Esophagus muscularis mucosa (tissue), 4 donors: ENCODE measurements around the gene GRID2. TPM values are rescaled to one million over a fixed set of nuclear protein-coding genes. Genes with fewer than 3 reads are reported as not detected.

Experiments used
- DNase-seq: peaks from one replicate; pipeline ENCODE4 v3.0.0-alpha.2; 2017; ENCODE audit errors: extremely low spot score
- H3K27ac ChIP-seq, 4 donors: fragments of 200-600 bp; sonication (generic); replicated peaks in 1 of 4; 1 replicate in 3 of 4; 2 replicates in 1 of 4; pipeline ENCODE4 v1.5.1; 2016 to 2019; ENCODE audit warnings: mild to moderate bottlenecking in 1 of 4
- H3K27me3 ChIP-seq, 4 donors: fragments of 200-600 bp; sonication (generic); one replicate each; pipeline versions ENCODE4 v1.5.1 to v1.6.0; 2016 to 2019
- H3K36me3 ChIP-seq, 4 donors: fragments of 200-600 bp; sonication (generic); one replicate each; pipeline ENCODE4 v1.5.1; 2016 to 2019
- H3K4me1 ChIP-seq, 4 donors: fragments of 200-600 bp; sonication (generic); one replicate each; pipeline ENCODE4 v1.5.1; 2016 to 2019
- H3K4me3 ChIP-seq, 4 donors: fragments of 200-600 bp; sonication (generic); 1 replicate in 2 of 4; 2 replicates in 2 of 4; pipeline ENCODE4 v1.5.1; 2016 to 2019; ENCODE audit warnings: mild to moderate bottlenecking in 4 of 4, moderate library complexity in 1 of 4
- H3K9me3 ChIP-seq, 4 donors: fragments of 200-600 bp; sonication (generic); 1 replicate in 3 of 4; 2 replicates in 1 of 4; pipeline ENCODE4 v1.5.1; 2016 to 2019
- CTCF ChIP-seq, 3 experiments: fragments of 200-600 bp in 2 of 3; fragments of 450-650 bp in 1 of 3; sonication (generic) in 2 of 3; IDR thresholded peaks; one replicate each; pipeline ENCODE4 v1.5.1; 2017 to 2019; ENCODE audit warnings: antibody characterized with exemption in 3 of 3, mild to moderate bottlenecking in 2 of 3, moderate library complexity in 1 of 3
- EP300 ChIP-seq: sonication (generic); formaldehyde crosslinking; IDR thresholded peaks from one replicate; pipeline ENCODE4 v1.6.1; 2017; ENCODE audit warnings: antibody characterized with exemption
- POLR2A ChIP-seq: fragments of 450-650 bp; IDR thresholded peaks from one replicate; pipeline ENCODE4 v1.6.1; 2017; ENCODE audit warnings: antibody characterized with exemption, moderate library complexity, mild to moderate bottlenecking, low read depth
- POLR2AphosphoS5 ChIP-seq, 2 donors: sonication (generic); formaldehyde crosslinking; IDR thresholded peaks; one replicate each; pipeline ENCODE4 v1.6.1; 2017; ENCODE audit warnings: antibody characterized with exemption in 2 of 2
- WGBS: methylation state at CpG from one replicate; pipeline ENCODE4 v1.1.5; 2018; 5-methylcytosine and 5-hydroxymethylcytosine counted together
- intact Hi-C: fragments of 100-400 bp; cut with DNase I; formaldehyde crosslinking; loops from one replicate; pipeline ENCODE4 v1.15.1; 2023
- total RNA-seq, 4 donors: library from RNA; depleted of rRNA; stranded (reverse); fragments of >200 nt; gene quantifications; one replicate each; pipeline versions ENCODE4 v1.1.0 to v1.2.1, GENCODE V29; 2016

The GRID2 gene
- total RNA-seq, 4 donors from 2014 or later = 0.06 to 0.17 TPM; not detected in 2

DNA sequence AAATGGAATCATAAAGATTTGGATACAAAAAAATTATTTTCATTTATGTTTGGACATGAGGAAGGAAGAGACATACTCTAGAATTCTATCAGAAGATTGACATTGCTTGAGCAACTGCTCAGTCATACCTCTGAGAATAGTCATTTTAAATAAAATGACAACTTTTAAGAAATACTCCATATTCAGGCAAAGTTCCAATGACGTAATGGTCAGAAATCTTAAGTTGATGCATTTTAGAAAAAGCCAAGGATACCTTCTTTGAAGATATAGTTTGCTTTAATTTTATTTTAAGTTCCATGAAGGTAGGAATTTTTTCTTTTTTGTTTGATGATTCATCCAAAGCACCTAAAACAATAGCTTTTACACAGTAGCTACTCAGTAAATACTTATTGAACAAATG is 1414.5 kb downstream of the GRID2 start:
- no peak for TF ChIP-seq CTCF (IDR thresholded peaks at IDR 0.05)
- no peak for TF ChIP-seq EP300
- TF ChIP-seq POLR2AphosphoS5 (IDR thresholded peaks at IDR 0.05) = no peak
- TF ChIP-seq POLR2A = no peak
- no peak overlapping the region for H3K4me3 ChIP-seq

DNA sequence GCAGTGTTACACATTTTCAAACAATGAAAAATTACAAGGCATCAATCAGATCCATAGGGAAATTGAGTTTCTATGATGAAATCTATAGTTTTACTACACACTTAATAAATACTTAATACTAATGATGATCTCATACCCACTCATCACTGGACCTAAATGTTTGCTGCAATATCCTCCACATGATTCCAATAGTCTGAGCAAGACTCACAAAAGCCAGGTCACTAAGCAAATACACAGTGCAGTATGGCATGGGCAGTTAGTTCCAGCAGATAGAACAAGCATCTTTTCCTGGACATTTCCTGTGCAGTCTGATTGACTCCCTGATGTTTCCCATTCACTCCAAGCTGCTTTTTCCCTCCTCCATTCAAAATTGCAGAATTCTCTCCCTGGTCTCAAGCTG is 1415.8 kb downstream of the GRID2 start:
- no peaks in the 10 kb centered on the region for H3K36me3 ChIP-seq
- H3K4me1 ChIP-seq = no peaks in the 10 kb centered on the region
- H3K4me3 ChIP-seq = no peak overlapping the region
- H3K27me3 ChIP-seq = no peaks in the 10 kb centered on the region
- H3K9me3 ChIP-seq = no peaks in the 10 kb centered on the region
- no peak for DNase-seq
- no peak overlapping the region for H3K27ac ChIP-seq
- intact Hi-C loops = no loop called here
- TF ChIP-seq EP300 = no peak
- no peak for TF ChIP-seq POLR2AphosphoS5 (IDR thresholded peaks at IDR 0.05)
- no peak for TF ChIP-seq POLR2A

More for the DNA sequence above, 1414.5 kb downstream of the GRID2 start:
- intact Hi-C loops = no loop called here
- DNase-seq = no peak
- no peak overlapping the region for H3K27ac ChIP-seq
- H3K4me1 ChIP-seq = no peaks in the 10 kb centered on the region
- H3K36me3 ChIP-seq = no peaks in the 10 kb centered on the region
- H3K9me3 ChIP-seq = no peaks in the 10 kb centered on the region
- H3K27me3 ChIP-seq = no peaks in the 10 kb centered on the region
- 88% methylated on average over 1 of the region's 1 CpG for WGBS

DNA sequence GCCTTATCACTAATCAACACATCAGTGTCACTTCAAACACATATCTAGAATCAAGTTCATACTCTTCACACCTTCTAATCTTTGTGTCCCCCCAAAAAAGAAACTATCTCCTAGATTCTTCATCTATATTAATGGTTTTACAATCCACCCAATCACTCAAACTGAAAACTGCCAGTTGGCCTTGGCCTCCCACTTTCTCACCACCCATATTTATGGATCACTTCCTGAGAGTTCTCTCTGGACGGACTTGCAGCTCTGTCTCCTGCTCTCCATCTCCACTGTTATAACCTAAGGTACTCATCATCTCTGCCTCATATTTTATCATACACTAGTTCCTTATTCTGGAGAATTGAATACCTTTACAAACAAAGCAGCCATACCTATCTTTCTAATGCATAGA is 1418.7 kb downstream of the GRID2 start:
- Histone ChIP-seq H3K9me3 (no peaks in the 10 kb centered on the region), H3K4me3 (no peak overlapping the region), H3K27me3 (no peaks in the 10 kb centered on the region), H3K4me1 (no peaks in the 10 kb centered on the region), H3K36me3 (no peaks in the 10 kb centered on the region), H3K27ac (no peak overlapping the region)
- intact Hi-C loops = no loop called here
- DNase-seq = no peak
- 74% methylated on average over 1 of the region's 1 CpG for WGBS
- TF ChIP-seq CTCF (IDR thresholded peaks at IDR 0.05) (no peak), POLR2A (no peak), POLR2AphosphoS5 (IDR thresholded peaks at IDR 0.05) (no peak), EP300 (no peak)

DNA sequence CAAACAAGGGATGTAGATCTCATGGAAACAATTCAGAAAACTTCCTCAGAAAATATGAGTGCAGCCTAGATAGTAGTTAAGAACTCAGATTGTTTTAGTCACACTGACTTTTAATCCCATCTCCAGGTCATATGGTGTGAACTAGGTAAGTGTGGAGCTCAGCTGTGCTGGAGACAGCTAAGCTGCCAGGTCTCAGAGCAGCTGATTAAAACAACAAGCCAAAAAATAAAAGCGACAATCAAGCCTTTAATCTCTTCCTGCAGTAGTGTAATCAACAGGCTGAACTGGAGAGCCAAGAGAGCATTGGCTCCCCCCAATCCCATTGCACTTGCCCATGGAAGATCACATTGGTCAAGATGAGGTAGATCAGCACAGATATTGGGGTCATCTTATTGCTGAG is 1426.5 kb downstream of the GRID2 start:
- Histone ChIP-seq H3K27ac (no peak overlapping the region), H3K9me3 (no peaks in the 10 kb centered on the region), H3K4me3 (no peak overlapping the region), H3K36me3 (no peaks in the 10 kb centered on the region), H3K4me1 (no peaks in the 10 kb centered on the region), H3K27me3 (no peaks in the 10 kb centered on the region)
- WGBS = 78% methylated on average over 1 of the region's 1 CpG
- DNase-seq = no peak
- intact Hi-C loops = no loop called here
- TF ChIP-seq EP300 (no peak), POLR2A (no peak), POLR2AphosphoS5 (IDR thresholded peaks at IDR 0.05) (no peak), CTCF (IDR thresholded peaks at IDR 0.05) (no peak)

DNA sequence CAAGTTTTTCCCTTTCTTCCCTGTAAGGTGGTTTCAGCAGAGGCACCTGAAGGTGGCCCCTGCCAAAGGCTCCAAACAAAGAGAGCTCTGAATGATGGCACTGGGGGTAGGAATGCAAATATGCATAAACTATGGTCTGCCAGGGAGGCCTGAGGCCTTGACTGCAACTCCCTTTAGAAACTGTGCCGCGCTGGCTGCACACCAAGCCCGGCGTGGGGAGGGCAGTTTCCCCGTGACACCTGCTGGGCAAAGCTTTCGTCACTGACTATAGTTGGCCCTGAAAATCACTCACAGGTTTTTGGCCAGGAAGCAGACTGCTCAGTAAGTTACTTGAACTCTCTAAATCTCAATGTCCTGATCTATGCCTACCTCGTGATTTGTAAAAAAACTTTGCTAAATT is 1427.0 kb downstream of the GRID2 start:
- no peaks in the 10 kb centered on the region for H3K36me3 ChIP-seq
- no peak for DNase-seq
- H3K4me1 ChIP-seq = no peaks in the 10 kb centered on the region
- 96% methylated on average over 7 of the region's 7 CpGs for WGBS
- TF ChIP-seq CTCF (IDR thresholded peaks at IDR 0.05) (no peak), EP300 (no peak), POLR2AphosphoS5 (IDR thresholded peaks at IDR 0.05) (no peak), POLR2A (no peak)
- intact Hi-C loops = no loop called here
- no peaks in the 10 kb centered on the region for H3K27me3 ChIP-seq
- no peak overlapping the region for H3K4me3 ChIP-seq
- H3K9me3 ChIP-seq = no peaks in the 10 kb centered on the region
- H3K27ac ChIP-seq = no peak overlapping the region
